Measurements from ENCODE around the gene CFAP74. TPM values are rescaled to one million over a fixed set of nuclear protein-coding genes. Genes with fewer than 3 reads are reported as not detected.
"Not testable (repeated sequence)": the region's sequence is repeated elsewhere in the genome, so short reads cannot be mapped to it uniquely, and the experiment has no call there.

Gene CFAP74
- total RNA-seq, 2 experiments from 2014 or later = not detected

GRCh38 chr1:1943834-1944570 is 59.6 kb downstream of the CFAP74 start:
- Mint-ChIP-seq H3K4me3 (no peak overlapping the region), H3K36me3 (ENCODE audit: low read depth) (no peaks in the 10 kb centered on the region), H3K27me3 (no peaks in the 10 kb centered on the region), H3K4me1 (peaks cover 1% of the 10 kb centered on the region), H3K9me3 (no peaks in the 10 kb centered on the region), H3K27ac (no peak overlapping the region)
- POLR2A ChIA-PET = interaction anchor here (2.0 kb wide), 1 partner anchor 101 kb away, joined by 6 read pairs; no protein-coding TSS in a partner anchor
- peak; percentile 51 for DNase-seq
- CTCF ChIA-PET = interaction anchor here (0.9 kb wide), 1 partner anchor 101 kb away, joined by 3 read pairs; no protein-coding TSS in a partner anchor

- Mint-ChIP-seq H3K36me3 (ENCODE audit: low read depth) (no peaks in the 10 kb centered on the region), H3K9me3 (no peaks in the 10 kb centered on the region), H3K27ac (no peak overlapping the region), H3K4me1 (peaks cover 1% of the 10 kb centered on the region), H3K4me3 (no peak overlapping the region), H3K27me3 (no peaks in the 10 kb centered on the region)
- POLR2A ChIA-PET = interaction anchor here (2.0 kb wide), 1 partner anchor 102 kb away, joined by 6 read pairs; no protein-coding TSS in a partner anchor
- DNase-seq = no peak
- CTCF ChIA-PET = no interaction called here
Measured at GRCh38 chr1:1942753-1943656, 60.6 kb downstream of the CFAP74 start.

DNA sequence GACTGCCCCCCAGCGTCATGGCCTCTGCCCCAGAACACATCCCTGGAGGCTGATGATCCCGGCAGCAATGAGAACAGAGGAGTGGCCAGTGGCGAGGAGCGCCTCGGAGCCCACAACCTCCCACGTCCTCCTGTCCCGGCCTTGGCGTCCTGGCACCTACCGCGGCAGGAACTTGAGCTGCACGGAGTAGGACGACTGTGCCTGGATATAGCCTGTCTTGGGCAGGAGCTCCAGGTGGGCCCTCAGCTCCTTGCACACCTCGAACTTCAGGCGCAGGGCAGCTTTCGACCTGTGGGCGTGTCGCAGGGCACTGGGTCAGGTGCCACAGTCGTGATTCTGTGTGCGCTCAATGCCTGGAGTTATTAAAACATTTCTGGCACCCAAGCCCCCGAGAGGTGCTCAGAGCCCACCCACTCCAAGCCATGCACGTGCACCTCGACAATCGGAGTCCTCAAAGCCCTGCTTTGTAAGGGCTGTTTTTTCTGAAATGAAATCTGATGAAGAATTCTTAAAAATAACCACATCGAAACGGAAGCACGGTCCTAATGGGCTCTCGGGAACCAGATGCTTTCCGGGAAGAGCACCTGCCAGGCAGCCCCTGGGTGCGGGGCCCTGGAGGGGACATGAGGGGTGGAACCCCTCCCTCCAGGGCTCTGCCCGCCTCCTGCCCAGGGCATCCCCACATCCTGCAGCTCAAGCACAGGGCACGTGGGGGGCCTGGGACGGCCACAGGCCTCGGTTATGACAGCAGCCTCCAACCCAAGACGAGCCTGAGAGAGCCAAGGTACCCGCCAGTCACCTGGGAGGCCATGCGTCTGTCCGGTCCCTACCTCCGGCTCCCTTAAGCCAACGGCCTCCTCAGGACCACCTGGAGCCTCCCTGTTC is 61.5 kb downstream of the CFAP74 start:
- peaks cover 1% of the 10 kb centered on the region for H3K4me1 Mint-ChIP-seq
- CTCF ChIA-PET = no interaction called here
- H3K36me3 Mint-ChIP-seq (ENCODE audit: low read depth) = no peaks in the 10 kb centered on the region
- no peaks in the 10 kb centered on the region for H3K9me3 Mint-ChIP-seq
- no peak for DNase-seq
- H3K4me3 Mint-ChIP-seq = no peak overlapping the region
- H3K27ac Mint-ChIP-seq = no peak overlapping the region
- no peaks in the 10 kb centered on the region for H3K27me3 Mint-ChIP-seq
- POLR2A ChIA-PET = no interaction called here

- CTCF ChIA-PET = no interaction called here
- H3K27ac Mint-ChIP-seq = no peak overlapping the region
- peaks cover 1% of the 10 kb centered on the region for H3K4me1 Mint-ChIP-seq
- no peaks in the 10 kb centered on the region for H3K36me3 Mint-ChIP-seq (ENCODE audit: low read depth)
- DNase-seq = no peak
- H3K9me3 Mint-ChIP-seq = no peaks in the 10 kb centered on the region
- H3K27me3 Mint-ChIP-seq = no peaks in the 10 kb centered on the region
- POLR2A ChIA-PET = no interaction called here
- H3K4me3 Mint-ChIP-seq = no peak overlapping the region
Measured at GRCh38 chr1:1941211-1941841, 62.3 kb downstream of the CFAP74 start.

DNA sequence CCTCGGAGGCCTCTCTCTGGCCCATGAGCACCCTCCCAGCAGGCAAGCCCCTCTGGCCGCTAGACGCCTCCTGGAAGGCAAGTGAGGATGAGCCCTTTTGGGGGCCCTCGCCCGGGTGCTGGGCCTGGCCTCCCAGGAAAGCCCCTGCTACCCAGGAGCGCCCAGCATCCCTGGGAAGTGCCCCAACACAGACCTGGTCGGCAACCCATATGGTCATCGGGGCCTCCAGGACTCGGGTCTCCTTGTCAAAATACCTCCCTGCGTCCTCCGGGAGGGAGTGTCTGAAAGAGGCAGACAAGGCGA is 63.5 kb downstream of the CFAP74 start:
- CTCF ChIA-PET = no interaction called here

DNA sequence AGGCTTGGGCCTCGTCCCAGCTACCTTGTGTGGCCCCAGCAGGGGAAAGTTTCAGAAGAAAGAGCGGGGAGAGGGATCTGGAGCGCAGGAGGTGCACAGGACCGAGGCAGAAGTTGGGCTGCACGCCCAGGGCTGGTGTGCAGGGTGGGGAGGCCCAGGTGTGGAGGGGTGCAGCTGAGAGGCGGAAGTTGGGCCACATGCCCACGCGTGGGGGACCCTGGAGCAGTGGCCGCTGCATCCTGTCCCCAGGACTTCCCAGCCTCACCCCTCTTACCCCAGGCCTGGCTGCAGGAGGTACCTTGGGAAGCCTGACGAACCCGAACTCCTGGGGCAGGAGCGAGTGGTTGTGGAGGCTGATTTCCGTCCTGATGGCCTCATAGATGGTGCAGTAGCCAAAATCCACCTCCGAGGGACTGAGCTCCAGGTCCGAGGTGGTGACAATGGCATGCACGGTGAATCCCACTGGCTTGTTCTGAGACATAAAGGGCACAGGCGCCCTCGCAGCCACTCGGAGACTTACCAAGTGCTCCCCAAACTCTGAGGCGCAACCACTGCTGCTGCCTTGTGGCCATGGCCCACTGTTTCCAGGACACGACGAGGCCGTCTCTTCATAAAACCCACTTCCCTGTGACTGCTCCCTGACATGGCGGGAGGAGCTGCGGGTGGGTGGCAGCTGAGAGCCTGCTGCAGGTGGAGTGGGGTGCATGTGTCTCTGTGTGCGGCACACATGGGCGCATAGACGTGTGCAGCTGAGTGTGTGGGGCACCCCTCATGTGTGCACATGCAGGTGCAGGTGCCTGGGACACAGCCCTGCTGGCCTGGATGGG is 64.1 kb downstream of the CFAP74 start:
- POLR2A ChIA-PET = no interaction called here

More for the DNA sequence above, 63.5 kb downstream of the CFAP74 start:
- Mint-ChIP-seq H3K4me1 (peaks cover 1% of the 10 kb centered on the region), H3K4me3 (no peak overlapping the region), H3K27ac (no peak overlapping the region), H3K27me3 (no peaks in the 10 kb centered on the region), H3K36me3 (ENCODE audit: low read depth) (no peaks in the 10 kb centered on the region), H3K9me3 (peaks cover 6% of the 10 kb centered on the region)
- no peak for DNase-seq
- POLR2A ChIA-PET = no interaction called here

GRCh38 chr1:1938613-1939295 is 64.8 kb downstream of the CFAP74 start:
- Mint-ChIP-seq H3K9me3 (peaks cover 19% of the 10 kb centered on the region), H3K4me1 (no peaks in the 10 kb centered on the region), H3K4me3 (no peak overlapping the region), H3K27ac (no peak overlapping the region), H3K36me3 (ENCODE audit: low read depth) (peaks cover 5% of the 10 kb centered on the region), H3K27me3 (no peaks in the 10 kb centered on the region)
- no peak for DNase-seq
- POLR2A ChIA-PET = no interaction called here
- CTCF ChIA-PET = no interaction called here

More for the DNA sequence above, 64.1 kb downstream of the CFAP74 start:
- peaks cover 12% of the 10 kb centered on the region for H3K9me3 Mint-ChIP-seq
- peaks cover 1% of the 10 kb centered on the region for H3K4me1 Mint-ChIP-seq
- no peak for DNase-seq
- no peak overlapping the region for H3K27ac Mint-ChIP-seq
- CTCF ChIA-PET = no interaction called here
- no peak overlapping the region for H3K4me3 Mint-ChIP-seq
- peaks cover under 1% of the 10 kb centered on the region for H3K36me3 Mint-ChIP-seq (ENCODE audit: low read depth)
- no peaks in the 10 kb centered on the region for H3K27me3 Mint-ChIP-seq

DNA sequence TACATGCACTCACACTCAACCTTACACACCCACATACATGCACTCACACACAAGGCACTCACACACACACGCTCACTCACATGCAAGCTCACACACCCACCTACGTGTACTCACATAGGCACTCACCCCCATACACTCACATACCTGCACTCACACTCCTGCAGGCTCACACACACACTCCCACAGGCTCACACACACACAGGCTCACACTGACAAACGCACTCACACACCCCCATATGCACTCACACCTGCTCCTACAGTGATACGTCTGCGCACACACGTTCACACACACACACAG is 65.4 kb downstream of the CFAP74 start:
- Mint-ChIP-seq H3K36me3 (ENCODE audit: low read depth) (peaks cover 5% of the 10 kb centered on the region), H3K9me3 (peaks cover 23% of the 10 kb centered on the region), H3K27ac (no peak overlapping the region), H3K27me3 (no peaks in the 10 kb centered on the region), H3K4me1 (no peaks in the 10 kb centered on the region), H3K4me3 (no peak overlapping the region)
- DNase-seq = no peak
- CTCF ChIA-PET = no interaction called here
- POLR2A ChIA-PET = no interaction called here

- DNase-seq = no peak
- no peaks in the 10 kb centered on the region for H3K4me1 Mint-ChIP-seq
- H3K9me3 Mint-ChIP-seq = peaks cover 23% of the 10 kb centered on the region
- no peak overlapping the region for H3K27ac Mint-ChIP-seq
- CTCF ChIA-PET = no interaction called here
- POLR2A ChIA-PET = no interaction called here
- H3K36me3 Mint-ChIP-seq (ENCODE audit: low read depth) = peaks cover 5% of the 10 kb centered on the region
- H3K27me3 Mint-ChIP-seq = no peaks in the 10 kb centered on the region
- H3K4me3 Mint-ChIP-seq = no peak overlapping the region
Measured at GRCh38 chr1:1937549-1938275, 65.9 kb downstream of the CFAP74 start.

GRCh38 chr1:1937061-1937460 is 66.5 kb downstream of the CFAP74 start:
- H3K36me3 Mint-ChIP-seq (ENCODE audit: low read depth) = peaks cover 5% of the 10 kb centered on the region
- H3K27me3 Mint-ChIP-seq = no peaks in the 10 kb centered on the region
- H3K9me3 Mint-ChIP-seq = peaks cover 23% of the 10 kb centered on the region
- POLR2A ChIA-PET = no interaction called here
- no peak overlapping the region for H3K27ac Mint-ChIP-seq
- DNase-seq = no peak
- CTCF ChIA-PET = no interaction called here
- no peaks in the 10 kb centered on the region for H3K4me1 Mint-ChIP-seq
- H3K4me3 Mint-ChIP-seq = no peak overlapping the region

DNA sequence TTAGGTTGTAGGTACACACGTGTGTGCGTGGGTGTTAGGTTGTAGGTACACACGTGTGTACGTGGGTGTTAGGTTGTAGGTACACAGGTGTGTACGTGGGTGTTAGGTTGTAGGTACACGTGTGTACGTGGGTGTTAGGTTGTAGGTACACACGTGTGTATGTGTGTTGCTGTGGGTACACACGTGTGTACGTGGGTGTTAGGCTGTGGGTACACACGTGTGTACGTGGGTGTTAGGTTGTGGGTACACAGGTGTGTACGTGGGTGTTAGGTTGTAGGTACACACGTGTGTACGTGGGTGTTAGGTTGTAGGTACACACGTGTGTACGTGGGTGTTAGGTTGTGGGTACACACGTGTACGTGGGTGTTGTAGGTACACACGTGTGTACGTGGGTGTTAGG is 68.7 kb downstream of the CFAP74 start:
- POLR2A ChIA-PET; H3K4me1 Mint-ChIP-seq; H3K27ac Mint-ChIP-seq; DNase-seq; H3K4me3 Mint-ChIP-seq; H3K36me3 Mint-ChIP-seq (ENCODE audit: low read depth); CTCF ChIA-PET; H3K27me3 Mint-ChIP-seq: not testable (repeated sequence)
- H3K9me3 Mint-ChIP-seq = peaks cover 23% of the 10 kb centered on the region

Data from activated CD4-positive, alpha-beta memory T cell treated with anti-CD3 and anti-CD28 coated beads, Interleukin-2, amount 10 ng/mL, durations not matched to agents 7 days and 5 days (primary cell).